GM19452 (cell line): ENCODE measurements around the gene TMEM219.
"Not testable (repeated sequence)": the region's sequence is repeated elsewhere in the genome, so short reads cannot be mapped to it uniquely, and the experiment has no call there.

Experiments used
- ATAC-seq: cut with Tn5 transposase; IDR thresholded peaks from one replicate; pipeline ENCODE4 v1.9.1; 2021; ENCODE audit not compliant: unreplicated experiment

Gene TMEM219

DNA sequence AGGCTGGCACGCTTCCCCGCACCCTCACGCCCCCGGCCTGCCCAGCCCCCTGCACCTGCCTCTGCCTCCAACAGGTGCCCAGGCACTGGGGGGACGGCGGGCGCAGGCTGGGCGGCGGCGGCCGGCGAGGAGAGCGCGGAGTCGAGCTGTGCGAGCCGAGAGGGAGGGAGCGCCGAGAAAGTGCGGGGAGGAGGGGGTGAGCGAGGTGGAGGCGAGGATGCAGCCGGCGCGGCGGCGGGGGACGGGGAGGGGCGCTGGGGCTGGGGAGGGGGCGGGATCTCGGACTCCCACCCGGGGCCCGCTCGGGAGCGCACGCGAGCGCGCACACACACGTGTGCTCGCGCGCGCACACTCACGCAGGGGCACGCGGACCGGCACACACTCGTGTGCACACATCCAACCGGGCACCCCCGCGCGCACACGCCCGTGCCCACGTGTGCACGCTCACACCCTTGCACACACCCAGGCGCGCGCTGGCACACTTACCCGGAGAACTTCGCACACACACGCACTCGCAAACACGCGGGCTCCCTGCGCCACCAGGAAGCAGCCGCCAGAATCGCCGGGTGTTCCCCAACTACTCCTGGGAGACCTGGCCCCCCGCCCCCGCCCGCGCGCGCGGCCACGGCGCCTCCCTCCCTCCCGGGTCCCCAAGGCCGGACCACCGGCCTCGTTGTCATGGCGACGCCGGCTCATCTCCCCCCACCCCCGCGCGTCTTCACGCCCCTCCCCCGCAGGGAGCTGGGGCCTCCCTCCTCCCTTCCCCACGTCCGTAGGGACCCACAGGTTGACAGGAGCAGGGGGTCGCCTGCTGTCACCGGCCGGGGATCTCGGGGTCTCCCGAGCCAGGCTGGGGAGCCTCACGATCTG lies 49.2 kb downstream of the TMEM219 start, which contains the start of gene DOC2A:
Gene DOC2A, minus strand, starts transcription at position 184 of the 870 bp plus-strand sequence. CDS start 805 bp downstream, outside the sequence.
- ATAC-seq: no peak

DNA sequence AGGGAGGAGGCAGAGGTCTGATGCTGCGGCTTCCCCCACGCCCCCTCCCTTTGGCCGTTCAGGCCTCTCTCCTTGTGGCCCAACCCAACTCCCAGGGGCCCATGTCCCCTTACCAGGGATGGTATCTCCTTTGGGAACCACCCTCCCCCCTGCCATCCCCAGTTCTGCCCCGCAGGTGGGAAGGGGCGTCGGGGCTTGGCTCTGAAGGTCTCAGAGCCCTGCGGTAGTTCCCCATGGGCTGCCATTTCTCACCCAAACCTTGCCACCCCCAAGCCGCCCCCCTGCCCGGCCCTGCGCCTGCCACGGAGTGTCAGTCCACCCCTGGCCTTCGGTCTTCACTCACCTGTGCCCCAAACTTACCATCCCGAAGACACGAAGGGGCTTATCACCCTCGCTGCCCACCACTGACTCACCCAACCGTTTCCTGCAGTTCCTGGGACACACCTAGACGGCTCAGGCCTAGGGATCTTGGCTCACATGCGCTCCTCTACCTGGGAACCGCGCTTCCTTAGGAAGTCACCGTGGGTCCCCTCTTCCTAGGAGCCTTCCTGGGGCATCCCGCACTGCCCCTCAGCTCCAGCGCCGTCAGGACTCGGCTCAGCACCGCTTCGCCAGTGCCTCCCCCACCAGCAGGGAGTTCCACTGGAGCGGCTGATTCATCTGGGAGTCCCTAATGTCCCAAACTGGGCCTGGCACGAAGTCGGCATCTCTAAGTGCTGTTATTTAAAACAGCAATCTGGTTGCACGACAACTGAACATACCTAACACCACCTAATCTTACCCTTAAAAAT lies 50.0 kb downstream of the TMEM219 start:
- ATAC-seq: no peak

DNA sequence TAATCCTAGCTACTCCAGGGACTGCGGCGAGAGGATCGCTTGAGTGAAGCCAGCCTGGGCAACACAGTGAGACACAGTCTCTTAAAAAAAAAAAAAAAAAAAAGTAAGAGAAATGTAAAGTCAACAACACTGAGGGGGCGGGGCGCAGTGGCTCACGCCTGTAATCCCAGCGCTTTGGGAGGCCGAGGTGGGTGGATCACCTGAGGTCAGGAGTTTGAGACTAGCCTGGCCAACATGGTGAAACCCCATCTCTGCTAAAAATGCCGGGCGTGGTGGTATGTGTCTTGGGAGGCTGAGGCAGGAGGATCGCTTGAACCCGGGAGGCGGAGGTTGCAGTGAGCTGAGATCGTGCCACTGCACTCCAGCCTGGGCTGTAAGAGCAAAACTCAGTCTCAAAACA lies 50.7 kb downstream of the TMEM219 start:
- not testable (repeated sequence) for ATAC-seq

DNA sequence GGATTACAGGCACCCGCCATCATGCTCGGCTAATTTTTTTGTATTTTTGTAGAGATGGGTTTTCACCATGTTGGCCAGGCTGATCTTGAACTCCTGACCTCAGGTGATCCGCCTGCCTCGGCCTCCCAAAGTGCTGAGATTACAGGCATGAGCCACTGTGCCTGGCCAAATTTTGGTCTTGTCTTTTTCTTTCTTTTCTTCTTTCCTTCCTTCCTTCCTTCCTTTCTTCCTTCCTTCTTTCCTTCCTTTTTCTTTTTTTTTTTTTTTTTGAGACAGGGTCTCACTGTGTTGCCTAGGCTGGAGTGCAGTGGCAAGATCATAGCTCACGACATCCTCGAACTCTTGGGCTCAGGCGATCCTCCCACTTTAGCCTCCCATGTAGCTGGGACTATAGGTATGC lies 53.6 kb downstream of the TMEM219 start:
- not testable (repeated sequence) for ATAC-seq

DNA sequence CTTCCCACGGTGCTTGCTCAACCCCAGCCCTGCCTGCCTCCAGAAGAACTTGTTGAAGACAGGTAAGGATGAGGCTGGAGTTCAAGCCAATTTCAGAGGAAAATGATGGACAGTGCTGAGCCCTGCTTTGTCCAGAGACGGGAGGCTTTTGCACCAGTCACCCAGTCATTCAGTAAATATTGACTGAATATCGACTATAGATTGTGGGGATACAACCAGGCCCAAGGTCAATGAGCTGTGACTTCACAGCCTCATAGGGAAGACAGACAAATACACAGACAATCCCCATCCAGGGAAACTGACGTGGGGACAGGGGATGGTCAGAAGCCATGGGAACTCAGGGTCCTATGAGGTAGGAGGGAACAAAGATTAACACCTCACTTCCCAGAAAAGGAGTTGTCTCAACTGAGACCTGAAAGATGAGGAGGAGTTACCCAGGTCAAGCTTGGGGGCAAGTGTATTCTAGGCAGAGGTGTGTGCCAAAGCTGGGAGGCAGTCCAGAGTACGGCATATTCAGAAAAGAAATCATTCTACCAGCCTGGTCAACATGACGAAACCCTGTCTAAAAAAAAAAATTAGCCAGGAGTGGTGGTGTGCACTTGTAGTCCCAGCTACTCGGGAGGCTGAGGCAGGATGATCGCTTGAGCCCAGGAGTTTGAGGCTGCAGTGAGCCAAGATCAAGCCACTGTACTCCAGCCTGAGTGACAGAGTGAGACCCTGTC lies 54.8 kb downstream of the TMEM219 start:
- no peak for ATAC-seq

DNA sequence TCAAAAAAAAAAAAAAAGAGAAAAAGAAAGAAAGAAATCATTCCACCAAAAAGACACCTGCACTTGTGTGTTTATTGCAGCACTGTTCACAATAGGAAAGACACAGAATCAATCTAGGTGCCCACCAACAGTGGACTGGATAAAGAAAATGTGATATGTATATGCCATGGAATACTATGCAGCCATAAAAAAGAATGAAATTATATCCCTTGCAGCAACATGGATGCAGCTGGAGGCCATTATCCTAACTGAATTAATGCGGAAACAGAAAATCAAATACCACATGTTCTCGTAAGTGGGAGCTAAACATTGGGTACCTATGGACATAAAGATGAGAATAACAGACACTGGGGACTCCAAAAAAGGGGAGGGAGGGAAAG lies 55.4 kb downstream of the TMEM219 start:
- ATAC-seq: no peak

DNA sequence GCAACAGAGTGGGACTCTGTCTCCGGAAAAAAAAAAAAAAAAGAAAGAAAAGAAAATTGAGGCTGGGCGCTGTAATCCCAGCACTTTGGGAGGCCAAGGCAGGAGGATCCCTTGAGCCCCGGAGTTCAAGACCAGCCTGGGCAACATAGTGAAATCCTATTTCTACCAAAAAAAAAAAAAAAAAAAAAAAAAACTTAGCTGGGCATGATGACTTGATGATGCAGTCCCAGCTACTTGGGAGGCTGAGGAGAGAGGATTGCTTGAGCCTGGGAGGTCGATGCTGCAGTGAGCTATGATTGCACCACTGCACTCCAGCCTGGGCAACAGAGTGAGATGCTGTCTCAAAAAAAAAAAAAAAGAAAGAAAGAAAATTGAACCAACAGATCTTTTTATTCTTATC lies 56.1 kb downstream of the TMEM219 start:
- not testable (repeated sequence) for ATAC-seq

DNA sequence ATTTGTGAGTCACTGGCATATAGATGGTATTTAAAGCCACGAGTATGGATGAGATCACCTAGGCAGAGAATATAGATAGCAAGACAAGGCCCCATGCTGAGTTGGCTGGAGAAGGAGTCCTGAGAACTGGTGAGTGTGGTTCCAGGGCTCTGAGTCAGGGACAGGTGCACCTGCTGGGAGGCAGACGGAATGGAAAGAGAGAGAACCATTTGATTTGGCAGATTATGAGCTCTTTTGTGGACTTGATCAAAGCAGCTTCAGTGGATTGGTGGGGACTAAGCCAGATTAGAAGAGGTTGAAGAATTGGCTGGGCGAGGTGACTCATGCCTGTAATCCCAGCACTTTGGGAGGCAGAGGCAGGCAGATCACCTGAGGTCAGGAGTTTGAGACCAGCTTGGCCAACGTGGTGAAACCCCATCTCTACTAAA lies 56.9 kb downstream of the TMEM219 start:
- ATAC-seq: no peak
